HG03045 (cell line): ENCODE measurements around the gene KCNMA1.

Experiments
- ATAC-seq: cut with Tn5 transposase; IDR thresholded peaks from one replicate; pipeline ENCODE4 v1.9.1; 2021; ENCODE audit warnings: mild to moderate bottlenecking, moderate library complexity; ENCODE audit not compliant: unreplicated experiment

KCNMA1 gene

DNA sequence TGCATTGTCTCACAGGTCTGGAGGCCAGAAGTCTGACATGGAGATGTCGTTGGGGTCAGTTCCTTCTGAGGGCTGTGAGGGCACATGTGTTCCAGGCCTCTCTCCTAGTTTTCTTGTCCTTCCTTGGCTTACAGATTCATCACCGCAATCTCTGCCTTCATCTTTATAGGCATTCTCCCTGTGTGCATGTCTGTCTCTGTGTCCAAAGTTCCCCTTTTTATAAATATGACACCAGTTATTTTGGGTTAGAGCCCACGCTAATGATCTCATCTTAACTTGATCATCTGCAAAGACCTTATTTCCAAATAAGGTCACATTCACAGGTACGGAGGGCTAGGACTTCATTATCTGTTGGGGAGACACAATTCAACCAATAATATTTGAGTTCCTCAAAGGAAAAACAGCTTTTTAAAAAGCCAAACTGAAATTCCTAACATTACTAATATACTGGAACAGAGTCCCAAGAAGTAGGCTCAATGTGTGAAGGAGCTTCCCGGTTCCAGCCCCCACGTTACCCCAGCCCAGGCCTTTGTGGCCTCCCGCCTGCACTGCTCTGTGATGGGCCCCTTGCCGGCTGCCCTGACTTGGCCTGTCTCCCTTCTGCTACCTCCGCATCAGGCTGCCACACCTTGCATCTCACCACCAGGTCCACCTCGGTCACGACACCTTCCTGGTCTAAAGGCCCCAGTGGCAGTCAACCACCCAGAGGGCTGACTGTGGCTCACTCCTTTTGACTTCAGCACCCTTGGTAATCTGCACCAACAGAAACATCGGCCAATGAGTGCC is 142.7 kb downstream of the KCNMA1 start:
- no peak for ATAC-seq

- no peak for ATAC-seq
These were observed 143.3 kb downstream of the KCNMA1 start for GRCh38 chr10:77494327-77494726.

GRCh38 chr10:77493851-77494261 is 143.8 kb downstream of the KCNMA1 start:
- no peak for ATAC-seq

- no peak for ATAC-seq
These were observed 144.3 kb downstream of the KCNMA1 start for GRCh38 chr10:77493239-77493806.

DNA sequence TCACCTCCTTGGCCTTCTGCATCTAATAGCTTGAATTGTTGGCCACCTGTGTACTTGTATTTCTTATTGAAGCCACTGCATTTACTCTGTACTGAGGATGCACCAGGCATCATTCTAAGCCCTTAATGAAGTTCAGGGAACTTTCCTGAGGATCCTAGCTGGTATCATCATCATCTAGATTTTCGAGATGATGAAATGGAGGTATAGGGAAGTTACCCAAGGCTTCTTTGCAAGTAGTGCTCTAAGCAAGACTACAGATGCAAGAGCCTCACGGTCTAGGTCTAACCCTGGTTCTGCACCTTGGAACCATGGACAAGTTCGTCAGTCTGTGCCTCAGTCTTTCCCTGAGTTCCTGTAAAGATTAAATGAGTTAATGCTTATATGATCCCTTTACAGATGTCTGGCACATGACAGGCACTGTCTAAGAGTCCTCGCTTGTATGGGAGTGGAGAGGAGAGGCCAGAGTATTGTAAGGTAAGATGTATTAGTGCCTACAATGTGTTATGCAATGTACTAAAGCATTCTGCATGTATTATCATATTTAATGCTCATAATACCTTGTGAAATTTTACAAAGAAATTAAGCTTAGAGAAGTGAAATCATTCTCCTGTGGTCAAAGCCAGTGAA is 145.1 kb downstream of the KCNMA1 start:
- ATAC-seq, result no peak

- no peak for ATAC-seq
These were observed 146.9 kb downstream of the KCNMA1 start for GRCh38 chr10:77490534-77491314.

DNA sequence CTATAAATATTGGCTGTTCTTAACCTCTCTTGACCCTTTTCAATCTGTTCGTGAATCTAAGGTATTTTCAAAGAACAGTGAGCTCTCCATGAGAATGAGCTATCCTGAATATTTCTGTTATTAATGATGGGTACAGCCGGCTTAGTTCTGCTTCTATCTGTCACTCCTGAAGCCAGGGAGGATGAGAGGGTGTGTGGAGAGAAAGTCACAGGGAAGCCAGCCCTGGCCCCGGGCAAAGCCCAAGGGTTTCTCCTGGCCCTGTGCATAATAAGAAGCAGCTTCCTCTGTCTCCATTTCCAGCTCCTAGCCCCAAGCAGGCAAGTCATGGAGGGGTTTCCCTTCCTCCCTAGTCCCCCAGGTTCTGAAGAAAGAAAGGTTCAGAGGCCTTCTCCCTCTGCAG is 151.1 kb downstream of the KCNMA1 start:
- no peak for ATAC-seq

- ATAC-seq, result no peak
These were observed 151.8 kb downstream of the KCNMA1 start for GRCh38 chr10:77485847-77486246.

DNA sequence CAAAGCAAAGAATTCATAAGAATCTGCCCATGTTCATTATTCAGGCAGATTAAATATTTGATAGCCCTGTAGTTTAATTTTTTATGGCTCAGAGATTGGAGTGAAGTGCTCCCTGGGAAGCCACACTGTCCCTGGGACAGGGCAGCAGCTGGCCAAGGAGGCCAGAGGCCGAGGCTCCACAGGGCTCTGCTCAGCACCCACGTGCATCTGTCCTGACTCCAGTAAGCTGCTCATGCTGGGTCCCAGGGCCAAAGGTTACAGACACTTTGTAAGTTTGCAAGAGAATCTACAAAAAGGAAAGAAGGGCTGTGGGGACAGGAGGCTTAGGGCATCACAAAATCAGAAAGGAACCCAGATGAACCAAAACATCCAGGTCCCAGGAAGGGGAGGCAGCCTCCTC is 155.5 kb downstream of the KCNMA1 start:
- ATAC-seq, result no peak

GRCh38 chr10:77479586-77479985 is 158.0 kb downstream of the KCNMA1 start:
- ATAC-seq, result no peak

- ATAC-seq, result no peak
These were observed 158.6 kb downstream of the KCNMA1 start for GRCh38 chr10:77478962-77479359.

- ATAC-seq, result no peak
These were observed 159.2 kb downstream of the KCNMA1 start for GRCh38 chr10:77478247-77478961.

- ATAC-seq, result no peak
These were observed 162.1 kb downstream of the KCNMA1 start for GRCh38 chr10:77475522-77475921.

- ATAC-seq, result no peak
These were observed 162.7 kb downstream of the KCNMA1 start for GRCh38 chr10:77474939-77475338.

DNA sequence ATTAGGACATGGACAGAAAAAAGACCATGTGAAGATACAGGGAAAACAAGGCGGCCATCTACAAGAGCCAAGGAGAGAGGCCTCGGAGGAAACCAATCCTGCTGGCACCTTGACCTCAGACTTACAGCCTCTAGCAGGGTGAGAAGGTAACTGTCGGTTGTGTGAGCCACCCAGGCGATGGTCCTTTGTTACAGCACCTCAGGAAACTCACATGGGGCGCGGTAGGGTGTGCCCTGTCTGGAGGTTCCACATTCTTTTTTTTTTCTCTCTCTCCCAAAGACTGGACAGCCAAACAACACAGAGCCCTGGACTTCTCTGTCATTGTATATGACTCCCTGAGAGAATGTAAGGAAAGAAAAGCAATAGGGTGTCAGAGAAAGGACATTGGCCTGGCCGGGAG is 163.2 kb downstream of the KCNMA1 start:
- no peak for ATAC-seq

DNA sequence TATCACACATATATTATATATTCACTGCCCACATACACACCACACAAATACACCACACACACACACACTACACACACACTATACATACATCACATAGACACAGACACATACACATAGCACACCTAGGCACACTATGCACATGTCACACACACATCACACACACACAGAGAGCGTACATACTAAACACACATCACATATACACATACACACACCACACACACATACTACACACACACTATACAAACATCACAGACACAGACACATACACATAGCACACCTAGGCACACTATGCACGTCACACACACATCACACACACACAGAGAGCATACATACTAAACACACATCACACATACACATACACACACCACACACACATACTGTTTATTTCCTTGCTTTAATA is 165.5 kb downstream of the KCNMA1 start:
- no peak for ATAC-seq

DNA sequence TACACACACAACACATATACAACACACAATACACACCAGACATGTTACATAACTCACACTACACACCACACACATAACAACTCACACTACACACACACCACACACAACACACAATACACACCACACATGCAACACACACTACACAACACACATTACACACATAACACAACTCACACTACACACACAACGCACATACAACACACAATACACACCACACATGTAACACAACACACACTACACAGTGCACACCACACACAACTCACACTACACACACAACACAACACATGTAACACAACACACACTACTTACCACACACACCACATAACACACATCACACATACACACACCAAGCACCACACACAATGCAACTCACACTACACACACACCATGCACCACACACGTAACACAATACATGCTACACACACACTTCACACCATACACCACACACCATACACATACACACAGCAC is 166.5 kb downstream of the KCNMA1 start:
- no peak for ATAC-seq

DNA sequence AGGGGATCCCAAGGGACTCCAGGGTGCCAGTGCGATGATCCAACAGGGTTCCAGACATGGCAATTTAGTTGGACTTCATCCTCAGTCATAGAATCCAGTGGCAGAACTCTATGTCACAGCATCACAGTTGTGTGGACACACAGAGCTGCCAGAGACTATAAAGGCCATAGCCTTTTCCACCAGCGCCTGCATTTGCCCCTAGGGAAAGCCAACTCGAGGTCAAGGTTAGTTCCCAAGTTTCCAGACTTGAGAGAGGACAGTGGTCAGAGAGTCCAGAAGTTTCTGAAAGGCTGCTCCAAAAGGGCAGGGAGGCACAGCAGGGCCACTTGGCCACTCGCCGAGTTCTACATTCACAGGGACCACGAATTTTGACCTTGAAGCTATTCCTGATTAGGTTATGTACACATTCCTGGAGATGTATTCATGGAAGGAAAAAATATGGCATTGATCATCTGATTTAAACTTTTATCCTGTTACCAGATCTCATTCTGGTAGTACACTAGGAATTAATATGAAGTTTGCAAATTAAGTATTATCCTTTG is 170.1 kb downstream of the KCNMA1 start:
- no peak for ATAC-seq

GRCh38 chr10:77463967-77464745 is 173.5 kb downstream of the KCNMA1 start:
- no peak for ATAC-seq

- ATAC-seq, result no peak
These were observed 174.1 kb downstream of the KCNMA1 start for GRCh38 chr10:77463499-77463898.
